HEK293T (cell line): ENCODE measurements around the gene MFSD6.

Experiments used
- ARNT ChIP-seq: fragments of 450-650 bp; IDR thresholded peaks from 2 replicates; pipeline ENCODE4 v1.6.1; 2017; ENCODE audit warnings: mild to moderate bottlenecking
- BHLHE40 ChIP-seq: fragments of 450-650 bp; IDR thresholded peaks from 2 replicates; pipeline ENCODE4 v1.6.1; 2016; ENCODE audit warnings: mild to moderate bottlenecking, moderate library complexity, borderline replicate concordance
- ELF4 ChIP-seq: fragments of 450-650 bp; IDR thresholded peaks from 2 replicates; pipeline ENCODE4 v1.6.1; 2017; ENCODE audit warnings: antibody characterized with exemption
- FOXA1 ChIP-seq: fragments of 450-650 bp; IDR thresholded peaks from 2 replicates; pipeline ENCODE4 v1.6.1; 2016; ENCODE audit warnings: mild to moderate bottlenecking
- FOXK2 ChIP-seq: fragments of 450-650 bp; IDR thresholded peaks from 2 replicates; pipeline ENCODE4 v1.6.1; 2016; ENCODE audit warnings: mild to moderate bottlenecking
- FOXM1 ChIP-seq: fragments of 450-650 bp; IDR thresholded peaks from 2 replicates; pipeline ENCODE4 v1.6.1; 2017; ENCODE audit warnings: mild to moderate bottlenecking, borderline replicate concordance
- HDGF ChIP-seq: fragments of 450-650 bp; IDR thresholded peaks from 2 replicates; pipeline ENCODE4 v1.6.1; 2017; ENCODE audit warnings: antibody characterized with exemption, borderline replicate concordance
- NFRKB ChIP-seq: fragments of 450-650 bp; IDR thresholded peaks from 2 replicates; pipeline ENCODE4 v1.6.1; 2016; ENCODE audit warnings: mild to moderate bottlenecking, moderate library complexity
- SP1 ChIP-seq: fragments of 450-650 bp; IDR thresholded peaks from 2 replicates; pipeline ENCODE4 v1.6.1; 2017
- SUZ12 ChIP-seq: fragments of 450-650 bp; IDR thresholded peaks from 2 replicates; pipeline ENCODE4 v1.6.1; 2016; ENCODE audit warnings: mild to moderate bottlenecking
- TARDBP ChIP-seq: fragments of 450-650 bp; IDR thresholded peaks from 2 replicates; pipeline ENCODE4 v1.6.1; 2016
- ZNF384 ChIP-seq: fragments of 450-650 bp; IDR thresholded peaks from 2 replicates; pipeline ENCODE4 v1.6.1; 2016
- TF ChIP-seq, protein P1 (sequence below): fragments of 450-650 bp; IDR thresholded peaks from 2 replicates; pipeline ENCODE4 v1.6.1; 2016

DNA sequence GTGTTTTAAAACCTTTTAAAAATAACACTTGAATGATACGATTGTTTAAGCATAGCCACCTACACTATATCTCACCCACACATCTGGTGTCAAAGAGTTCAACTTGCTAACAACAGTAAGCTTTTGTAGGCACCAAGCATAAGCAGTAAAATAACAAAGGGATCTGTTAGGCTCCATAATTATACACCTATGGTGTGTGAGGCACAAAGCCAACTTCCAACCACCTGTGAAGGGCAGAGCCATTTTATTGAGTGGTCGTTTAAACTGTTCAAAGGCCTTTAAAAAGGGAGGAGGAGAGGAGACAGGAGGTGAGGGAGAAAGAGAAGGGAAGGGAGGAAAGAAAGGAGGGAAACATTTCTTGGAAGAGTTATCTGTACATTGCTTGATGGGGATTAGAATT, 98.5 kb downstream of the MFSD6 start:
- TF ChIP-seq SUZ12 (no peak), HDGF (no peak), FOXA1 (no peak), FOXM1 (no peak), SP1 (no peak), FOXK2 (no peak), BHLHE40 (no peak), NFRKB (no peak), ELF4 (no peak), TARDBP (no peak), ARNT (no peak), ZNF384 (no peak)
- TF ChIP-seq, protein P1, sequence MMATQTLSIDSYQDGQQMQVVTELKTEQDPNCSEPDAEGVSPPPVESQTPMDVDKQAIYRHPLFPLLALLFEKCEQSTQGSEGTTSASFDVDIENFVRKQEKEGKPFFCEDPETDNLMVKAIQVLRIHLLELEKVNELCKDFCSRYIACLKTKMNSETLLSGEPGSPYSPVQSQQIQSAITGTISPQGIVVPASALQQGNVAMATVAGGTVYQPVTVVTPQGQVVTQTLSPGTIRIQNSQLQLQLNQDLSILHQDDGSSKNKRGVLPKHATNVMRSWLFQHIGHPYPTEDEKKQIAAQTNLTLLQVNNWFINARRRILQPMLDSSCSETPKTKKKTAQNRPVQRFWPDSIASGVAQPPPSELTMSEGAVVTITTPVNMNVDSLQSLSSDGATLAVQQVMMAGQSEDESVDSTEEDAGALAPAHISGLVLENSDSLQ, result no peak
